HFFc6 (cell line): ENCODE measurements around the gene FMNL3. TPM values are rescaled to one million over a fixed set of nuclear protein-coding genes. Genes with fewer than 3 reads are reported as not detected.

Experiments
- DNase-seq: peaks from one replicate; pipeline ENCODE4 v3.0.0-alpha.2; 2018
- H3K27ac Mint-ChIP-seq: 2 replicates; pipeline ENCODE4 v1.8.0; 2020; ENCODE audit warnings: mild to moderate bottlenecking, mixed read lengths
- H3K27me3 Mint-ChIP-seq: 2 replicates; pipeline ENCODE4 v1.8.0; 2021; ENCODE audit warnings: mild to moderate bottlenecking, moderate library complexity, mixed read lengths; ENCODE audit not compliant: insufficient read depth
- H3K36me3 Mint-ChIP-seq: 2 replicates; pipeline ENCODE4 v1.8.0; 2021; ENCODE audit warnings: low read depth, mixed read lengths
- H3K4me1 Mint-ChIP-seq: 2 replicates; pipeline ENCODE4 v1.8.0; 2020; ENCODE audit warnings: low read depth, mixed read lengths
- H3K4me3 Mint-ChIP-seq: 2 replicates; pipeline ENCODE4 v1.8.0; 2020; ENCODE audit warnings: mild to moderate bottlenecking, moderate library complexity, mixed read lengths
- H3K9me3 Mint-ChIP-seq: 2 replicates; pipeline ENCODE4 v1.8.0; 2020; ENCODE audit warnings: mild to moderate bottlenecking, mixed read lengths
- total RNA-seq, 6 experiments: library from RNA; stranded (reverse); fragmentation: NEBNext Ultra II Directional; extraction: Animal tissue kit (Norgen Biotek cat#: 25700); gene quantifications; 2 replicates in 1 of 6; 3 replicates in 5 of 6; pipeline ENCODE4 v1.2.3, GENCODE V29; 2021
- TF ChIP-seq, protein P1 (sequence below): fragments of 200-600 bp; sonication (generic); IDR thresholded peaks from 2 replicates; pipeline ENCODE4 v1.5.0; 2021; ENCODE audit warnings: antibody characterized with exemption, mild to moderate bottlenecking

The FMNL3 gene
- total RNA-seq, 6 experiments from 2014 or later, result 15.8 to 21.8 (median 19.5) TPM

- Mint-ChIP-seq H3K27me3 (peaks cover 4% of the 10 kb centered on the region; the same call in 1 of the 2 replicates), H3K4me3 (no peak overlapping the region), H3K27ac (no peak overlapping the region; the same call in 1 of the 2 replicates), H3K36me3 (peaks cover 5% of the 10 kb centered on the region), H3K4me1 (no peaks in the 10 kb centered on the region; the same call in 1 of the 2 replicates), H3K9me3 (no peaks in the 10 kb centered on the region)
- peak; percentile 44 for DNase-seq
- TF ChIP-seq, protein P1, sequence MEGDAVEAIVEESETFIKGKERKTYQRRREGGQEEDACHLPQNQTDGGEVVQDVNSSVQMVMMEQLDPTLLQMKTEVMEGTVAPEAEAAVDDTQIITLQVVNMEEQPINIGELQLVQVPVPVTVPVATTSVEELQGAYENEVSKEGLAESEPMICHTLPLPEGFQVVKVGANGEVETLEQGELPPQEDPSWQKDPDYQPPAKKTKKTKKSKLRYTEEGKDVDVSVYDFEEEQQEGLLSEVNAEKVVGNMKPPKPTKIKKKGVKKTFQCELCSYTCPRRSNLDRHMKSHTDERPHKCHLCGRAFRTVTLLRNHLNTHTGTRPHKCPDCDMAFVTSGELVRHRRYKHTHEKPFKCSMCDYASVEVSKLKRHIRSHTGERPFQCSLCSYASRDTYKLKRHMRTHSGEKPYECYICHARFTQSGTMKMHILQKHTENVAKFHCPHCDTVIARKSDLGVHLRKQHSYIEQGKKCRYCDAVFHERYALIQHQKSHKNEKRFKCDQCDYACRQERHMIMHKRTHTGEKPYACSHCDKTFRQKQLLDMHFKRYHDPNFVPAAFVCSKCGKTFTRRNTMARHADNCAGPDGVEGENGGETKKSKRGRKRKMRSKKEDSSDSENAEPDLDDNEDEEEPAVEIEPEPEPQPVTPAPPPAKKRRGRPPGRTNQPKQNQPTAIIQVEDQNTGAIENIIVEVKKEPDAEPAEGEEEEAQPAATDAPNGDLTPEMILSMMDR, result no peak
Observed at GRCh38 chr12:49627752-49628360, 79.3 kb downstream of the FMNL3 start.

DNA sequence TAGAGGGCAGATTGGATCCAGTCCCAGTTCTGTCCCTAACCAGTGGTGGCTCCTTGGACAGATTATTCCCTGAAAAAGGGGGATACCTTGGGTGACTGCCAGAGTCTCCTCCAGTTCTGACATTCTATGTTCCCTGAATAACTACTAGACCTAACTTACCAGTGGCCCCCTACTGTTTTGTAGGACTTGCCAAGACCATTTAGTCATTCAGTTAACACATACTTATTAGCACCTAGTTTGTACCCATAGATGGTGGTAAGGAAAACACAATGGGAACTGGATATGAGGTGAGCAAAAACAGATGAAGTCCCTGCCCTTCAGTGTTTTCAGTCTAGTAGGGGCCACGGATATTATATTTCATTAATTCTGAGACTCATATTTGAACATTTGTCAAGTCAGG lies 80.4 kb downstream of the FMNL3 start:
- peaks cover 6% of the 10 kb centered on the region for H3K4me1 Mint-ChIP-seq
- DNase-seq, result no peak
- H3K4me3 Mint-ChIP-seq, result no peak overlapping the region
- H3K27me3 Mint-ChIP-seq, result peaks cover 6% of the 10 kb centered on the region; the same call in 1 of the 2 replicates
- peaks cover 2% of the 10 kb centered on the region for H3K36me3 Mint-ChIP-seq
- TF ChIP-seq, protein P1, result no peak
- no peak overlapping the region for H3K27ac Mint-ChIP-seq
- H3K9me3 Mint-ChIP-seq, result no peaks in the 10 kb centered on the region

- Mint-ChIP-seq H3K9me3 (no peaks in the 10 kb centered on the region), H3K27ac (no peak overlapping the region), H3K36me3 (no peaks in the 10 kb centered on the region), H3K27me3 (peaks cover 6% of the 10 kb centered on the region; the same call in 1 of the 2 replicates), H3K4me3 (no peak overlapping the region), H3K4me1 (peaks cover 11% of the 10 kb centered on the region)
- TF ChIP-seq, protein P1, result no peak; the same call in 1 of the 2 replicates
- no peak for DNase-seq
Observed at GRCh38 chr12:49626169-49626835, 80.9 kb downstream of the FMNL3 start.

DNA sequence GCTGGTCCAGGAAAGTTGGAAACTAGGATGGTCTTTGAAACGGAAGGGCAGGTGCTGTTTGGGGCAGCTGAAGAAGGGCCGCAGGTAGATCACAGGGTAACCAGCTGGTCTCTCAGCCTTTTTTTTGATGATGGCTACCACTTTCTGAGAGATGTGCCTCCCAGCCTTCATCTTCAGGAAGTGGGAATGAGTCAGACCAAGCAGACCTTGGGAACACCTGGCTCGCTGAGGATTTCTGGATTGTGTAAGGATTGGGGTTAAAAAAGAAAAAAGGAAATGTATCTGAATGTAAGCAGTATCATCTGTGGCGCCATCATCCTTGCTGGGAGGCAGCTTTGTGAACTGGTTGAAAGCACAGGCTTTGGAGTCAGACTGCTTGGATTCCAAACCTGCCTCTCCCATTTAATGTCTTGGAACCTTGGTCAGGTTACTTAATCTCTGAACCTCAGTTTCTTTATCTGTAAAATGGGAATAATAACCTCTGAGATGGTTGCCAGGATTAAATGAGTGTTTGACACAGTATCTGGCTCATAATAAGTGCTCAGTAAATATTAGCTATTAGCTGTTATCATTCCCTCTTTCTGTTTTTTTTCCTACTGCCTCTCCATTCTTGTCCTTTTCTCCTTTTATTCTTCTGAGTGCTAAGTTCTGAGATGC lies 82.2 kb downstream of the FMNL3 start:
- Mint-ChIP-seq H3K9me3 (no peaks in the 10 kb centered on the region), H3K27me3 (peaks cover 6% of the 10 kb centered on the region; the same call in 1 of the 2 replicates), H3K27ac (peak overlapping the region; percentile 50), H3K4me1 (peaks cover 17% of the 10 kb centered on the region), H3K4me3 (peak overlapping the region; percentile 50), H3K36me3 (no peaks in the 10 kb centered on the region)
- DNase-seq, result no peak
- TF ChIP-seq, protein P1, result no peak

DNA sequence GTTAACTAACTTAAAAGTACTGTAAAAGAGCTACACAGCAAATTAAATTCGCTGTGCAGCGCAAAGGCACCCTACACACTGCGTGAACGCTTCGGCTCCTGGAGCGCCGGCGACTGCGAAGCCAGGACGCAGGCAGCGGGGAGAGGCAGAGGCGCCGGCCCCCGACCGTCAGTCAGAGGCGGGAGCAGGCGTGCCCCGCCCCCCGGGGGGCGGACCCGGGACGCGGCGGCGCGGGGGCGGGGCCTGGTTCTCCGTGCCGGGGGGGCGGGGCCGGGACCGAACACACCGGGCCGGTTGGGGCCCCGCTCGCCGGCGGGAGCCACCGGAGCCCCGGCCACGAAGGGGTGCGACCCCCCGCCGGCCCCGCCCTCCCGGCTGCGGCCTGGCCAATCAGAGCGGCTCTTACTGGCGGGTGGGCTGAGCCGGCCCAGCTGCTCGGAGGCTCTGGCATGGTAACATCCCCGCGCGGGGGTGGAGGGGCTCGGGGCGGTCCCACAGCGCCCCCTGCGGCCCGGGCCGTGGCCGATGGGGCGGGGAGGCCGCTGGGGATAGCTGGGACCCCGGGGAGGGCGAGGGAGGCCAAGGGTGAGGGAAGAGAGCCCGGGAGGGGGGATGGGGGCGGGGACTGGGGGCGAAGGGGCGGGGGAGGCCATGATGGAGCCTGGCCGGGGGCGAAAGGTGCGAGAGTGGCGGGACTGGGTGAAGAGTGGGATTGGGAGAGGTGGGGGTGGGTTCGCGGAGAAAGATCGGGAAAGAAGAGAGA lies 83.9 kb downstream of the FMNL3 start, which contains the start of gene PRPF40B:
Gene PRPF40B (plus strand): TSS at position 420 of the 763 bp plus-strand sequence. CDS start 30 bp downstream, at position 450.
- Mint-ChIP-seq H3K4me3 (peak within 1 kb of the TSS; percentile 90), H3K27ac (peak within 1 kb of the TSS; percentile 80), H3K27me3 (peaks cover 16% of the 10 kb centered on the region), H3K36me3 (no peaks in the 10 kb centered on the region), H3K4me1 (peaks cover 28% of the 10 kb centered on the region), H3K9me3 (no peaks in the 10 kb centered on the region)
- peak; percentile 63 for DNase-seq
- TF ChIP-seq, protein P1, result peak; percentile 74
